Mesenchymal stem cell (in vitro differentiated cells and primary cell): Measurements from ENCODE around the gene TOR2A.

Experiments used
- DNase-seq: peaks from one replicate; pipeline ENCODE4 v3.0.0-alpha.2; 2013
- H2AFZ ChIP-seq: one replicate; pipeline ENCODE4 v1.6.1; 2013; ENCODE audit warnings: low read depth, mild to moderate bottlenecking, control low read depth, inconsistent platforms, low read length, moderate library complexity
- H2AK5ac ChIP-seq: 2 replicates; pipeline ENCODE4 v1.6.1; 2013; ENCODE audit warnings: low read length, moderate library complexity, mild to moderate bottlenecking, inconsistent platforms; ENCODE audit not compliant: severe bottlenecking
- H2BK120ac ChIP-seq: one replicate; pipeline ENCODE4 v1.6.1; 2013; ENCODE audit warnings: low read depth, mild to moderate bottlenecking, inconsistent platforms, low read length, moderate library complexity
- H2BK12ac ChIP-seq, 2 experiments: one replicate each; pipeline ENCODE4 v1.6.1; 2013; ENCODE audit warnings: inconsistent platforms in 2 of 2, low read length in 2 of 2, mild to moderate bottlenecking in 2 of 2, moderate library complexity in 2 of 2, control low read depth in 1 of 2
- H2BK15ac ChIP-seq: one replicate; pipeline ENCODE4 v1.6.1; 2013; ENCODE audit warnings: mild to moderate bottlenecking, low read depth, inconsistent platforms; ENCODE audit not compliant: poor library complexity, severe bottlenecking
- H2BK5ac ChIP-seq: 2 replicates; pipeline ENCODE4 v1.6.1; 2013; ENCODE audit warnings: low read depth, mild to moderate bottlenecking, low read length, control low read depth, inconsistent platforms; ENCODE audit not compliant: poor library complexity, severe bottlenecking
- H3K14ac ChIP-seq, 2 experiments: one replicate each; pipeline ENCODE4 v1.6.1; 2013; ENCODE audit warnings: inconsistent platforms in 2 of 2, low read length in 2 of 2, control low read depth in 1 of 2, mild to moderate bottlenecking in 1 of 2, moderate library complexity in 1 of 2
- H3K18ac ChIP-seq, 2 experiments: one replicate each; pipeline ENCODE4 v1.6.1; 2013; ENCODE audit warnings: inconsistent platforms in 2 of 2, low read length in 2 of 2, control low read depth in 1 of 2, low read depth in 1 of 2, mild to moderate bottlenecking in 1 of 2
- H3K23ac ChIP-seq, 2 experiments: one replicate each; pipeline ENCODE4 v1.6.1; 2013; ENCODE audit warnings: inconsistent platforms in 2 of 2, low read length in 2 of 2, mild to moderate bottlenecking in 2 of 2, moderate library complexity in 2 of 2, control low read depth in 1 of 2
- H3K27ac ChIP-seq: 2 replicates; pipeline ENCODE4 v1.5.1; 2013; ENCODE audit warnings: mild to moderate bottlenecking, moderate library complexity, low read length, control low read depth, inconsistent platforms; ENCODE audit not compliant: poor library complexity, severe bottlenecking
- H3K27me3 ChIP-seq, 2 experiments: 2 replicates each; pipeline versions ENCODE4 v1.6.1 to v1.7.0; 2013; ENCODE audit warnings: low read length in 2 of 2, mild to moderate bottlenecking in 2 of 2, moderate library complexity in 2 of 2, control low read depth in 1 of 2, inconsistent platforms in 1 of 2; ENCODE audit not compliant: control insufficient read depth in 1 of 2, insufficient read depth in 1 of 2
- H3K36me3 ChIP-seq, 2 experiments: 2 replicates each; pipeline versions ENCODE4 v1.6.1 to v1.7.0; 2013; ENCODE audit warnings: low read length in 2 of 2, control low read depth in 1 of 2, inconsistent platforms in 1 of 2, low read depth in 1 of 2, mild to moderate bottlenecking in 1 of 2; ENCODE audit not compliant: insufficient read depth in 2 of 2, control insufficient read depth in 1 of 2
- H3K4ac ChIP-seq, 2 experiments: one replicate each; pipeline ENCODE4 v1.6.1; 2013; ENCODE audit warnings: inconsistent platforms in 2 of 2, low read length in 2 of 2, mild to moderate bottlenecking in 2 of 2, moderate library complexity in 2 of 2, control low read depth in 1 of 2, low read depth in 1 of 2
- H3K4me1 ChIP-seq: 2 replicates; pipeline ENCODE4 v1.6.1; 2013; ENCODE audit warnings: low read depth, low read length, control low read depth; ENCODE audit not compliant: control insufficient read depth, insufficient read depth
- H3K4me2 ChIP-seq: 2 replicates; pipeline ENCODE4 v1.6.1; 2013; ENCODE audit warnings: low read length, mild to moderate bottlenecking, inconsistent platforms; ENCODE audit not compliant: poor library complexity, severe bottlenecking
- H3K4me3 ChIP-seq, 2 experiments: 2 replicates each; pipeline versions ENCODE4 v1.5.1 to v1.7.0; 2013; ENCODE audit warnings: low read length in 2 of 2, mild to moderate bottlenecking in 2 of 2, control low read depth in 1 of 2, low read depth in 1 of 2; ENCODE audit not compliant: insufficient read depth in 1 of 2
- H3K79me1 ChIP-seq: replicated peaks from 2 replicates; pipeline ENCODE4 v1.6.1; 2013; ENCODE audit warnings: mild to moderate bottlenecking, control low read depth, low read length, inconsistent platforms; ENCODE audit not compliant: poor library complexity, severe bottlenecking
- H3K9ac ChIP-seq: 2 replicates; pipeline ENCODE4 v1.7.0; 2013; ENCODE audit warnings: mild to moderate bottlenecking, low read length, moderate library complexity
- H3K9me3 ChIP-seq: 2 replicates; pipeline ENCODE4 v1.7.0; 2013; ENCODE audit warnings: mild to moderate bottlenecking, low read length; ENCODE audit not compliant: control insufficient read depth
- H4K8ac ChIP-seq: one replicate; pipeline ENCODE4 v1.6.1; 2013; ENCODE audit warnings: inconsistent platforms, mild to moderate bottlenecking, low read length, moderate library complexity
- H4K91ac ChIP-seq: one replicate; pipeline ENCODE4 v1.6.1; 2013; ENCODE audit warnings: mild to moderate bottlenecking, low read length, inconsistent platforms
- WGBS: methylation state at CpG from one replicate; pipeline ENCODE4 v1.1.7; 2013; ENCODE audit warnings: mixed read lengths; 5-methylcytosine and 5-hydroxymethylcytosine counted together

Gene TOR2A

GRCh38 chr9:127714020-127714750, 20.9 kb downstream of the TOR2A start:
- no peak overlapping the region for H3K27ac ChIP-seq
- H3K23ac ChIP-seq, result no peak overlapping the region
- WGBS, result 81% methylated on average over 19 of the region's 19 CpGs
- no peak for DNase-seq
- no peak overlapping the region for H3K14ac ChIP-seq
- no peak overlapping the region for H2BK120ac ChIP-seq
- no peak overlapping the region for H2BK5ac ChIP-seq
- peaks cover 0 to 16% of the 10 kb centered on the region in 2 experiments for H3K36me3 ChIP-seq
- no peak overlapping the region for H2AFZ ChIP-seq
- peak overlapping the region; percentile 63 for H2BK15ac ChIP-seq
- H3K9ac ChIP-seq, result peak overlapping the region; percentile 70
- H2BK12ac ChIP-seq, result no peak overlapping the region
- peak overlapping the region; percentile 43 to 79 for H3K4me3 ChIP-seq
- peaks cover 46% of the 10 kb centered on the region for H3K4me1 ChIP-seq
- H4K8ac ChIP-seq, result no peak overlapping the region
- H3K9me3 ChIP-seq, result no peaks in the 10 kb centered on the region
- no peak overlapping the region for H3K18ac ChIP-seq
- peaks cover 20% of the 10 kb centered on the region for H3K79me1 ChIP-seq
- H3K4me2 ChIP-seq, result peak overlapping the region; percentile 66
- no peak overlapping the region for H3K4ac ChIP-seq
- no peaks in the 10 kb centered on the region for H3K27me3 ChIP-seq
- no peak overlapping the region for H2AK5ac ChIP-seq
- H4K91ac ChIP-seq, result no peak overlapping the region

- Histone ChIP-seq H2BK120ac (no peak overlapping the region), H2AK5ac (peak overlapping the region; percentile 37), H2BK12ac (no peak overlapping the region), H2BK5ac (no peak overlapping the region), H3K4ac (no peak overlapping the region), H3K27ac (no peak overlapping the region), H3K9ac (no peak overlapping the region), H3K4me1 (peaks cover 46% of the 10 kb centered on the region), H3K36me3 (peaks cover 0 to 18% of the 10 kb centered on the region in 2 experiments), H3K79me1 (peaks cover 20% of the 10 kb centered on the region), H3K27me3 (no peaks in the 10 kb centered on the region), H4K8ac (no peak overlapping the region), H3K23ac (no peak overlapping the region), H3K14ac (no peak overlapping the region), H2AFZ (no peak overlapping the region), H3K18ac (no peak overlapping the region), H3K9me3 (no peaks in the 10 kb centered on the region), H4K91ac (peak overlapping the region; percentile 43), H3K4me2 (no peak overlapping the region), H2BK15ac (no peak overlapping the region), H3K4me3 (no peak overlapping the region)
- WGBS, result 94% methylated on average over 10 of the region's 10 CpGs
- no peak for DNase-seq
Observed at GRCh38 chr9:127712867-127713266, 22.2 kb downstream of the TOR2A start.

GRCh38 chr9:127712371-127712770, 22.7 kb downstream of the TOR2A start:
- Histone ChIP-seq H2BK15ac (no peak overlapping the region), H2BK5ac (no peak overlapping the region), H3K23ac (no peak overlapping the region), H3K4me2 (no peak overlapping the region), H2BK12ac (no peak overlapping the region), H3K14ac (no peak overlapping the region), H3K36me3 (peaks cover 0 to 18% of the 10 kb centered on the region in 2 experiments), H3K9ac (no peak overlapping the region), H3K27ac (peak overlapping the region; percentile 8), H3K9me3 (no peaks in the 10 kb centered on the region), H3K79me1 (peaks cover 20% of the 10 kb centered on the region), H4K8ac (peak overlapping the region; percentile 1), H3K4ac (no peak overlapping the region), H2AFZ (no peak overlapping the region), H2BK120ac (no peak overlapping the region), H3K4me1 (peaks cover 46% of the 10 kb centered on the region), H3K18ac (no peak overlapping the region), H2AK5ac (no peak overlapping the region), H3K27me3 (no peaks in the 10 kb centered on the region), H4K91ac (peak overlapping the region; percentile 43), H3K4me3 (no peak overlapping the region)
- 88% methylated on average over 11 of the region's 11 CpGs for WGBS
- no peak for DNase-seq

GRCh38 chr9:127711831-127712274, 23.2 kb downstream of the TOR2A start:
- no peak overlapping the region for H3K9ac ChIP-seq
- H4K91ac ChIP-seq, result no peak overlapping the region
- H3K9me3 ChIP-seq, result no peaks in the 10 kb centered on the region

More at GRCh38 chr9:127711831-127712274, 23.2 kb downstream of the TOR2A start:
- Histone ChIP-seq H3K36me3 (peaks cover 0 to 18% of the 10 kb centered on the region in 2 experiments), H3K27ac (peak overlapping the region; percentile 15), H3K4me1 (peaks cover 48% of the 10 kb centered on the region), H3K27me3 (no peaks in the 10 kb centered on the region), H2AFZ (no peak overlapping the region), H3K4ac (no peak overlapping the region), H2BK5ac (no peak overlapping the region), H3K23ac (no peak overlapping the region), H2BK15ac (no peak overlapping the region), H4K8ac (no peak overlapping the region), H3K4me3 (no peak overlapping the region), H3K14ac (no peak overlapping the region), H2AK5ac (no peak overlapping the region), H3K4me2 (no peak overlapping the region), H3K18ac (no peak overlapping the region), H2BK120ac (no peak overlapping the region), H3K79me1 (peaks cover 20% of the 10 kb centered on the region), H2BK12ac (no peak overlapping the region)
- WGBS, result 78% methylated on average over 11 of the region's 11 CpGs
- DNase-seq, result no peak
